Fibroblast of mammary gland (primary cell): ENCODE measurements around the gene ANKRD13C.

Experiments
- DNase-seq: peaks from one replicate; pipeline ENCODE4 v3.0.0-alpha.2; 2010; ENCODE audit warnings: low read depth
- H3K4me3 ChIP-seq: 2 replicates; pipeline ENCODE4 v1.5.1; 2011; ENCODE audit warnings: low read depth, mild to moderate bottlenecking, low read length, moderate library complexity; ENCODE audit not compliant: control insufficient read depth
- TF ChIP-seq, protein P1 (sequence below): conservative IDR thresholded peaks from 2 replicates; pipeline ENCODE4 v1.5.1; 2011; ENCODE audit warnings: low read depth, low read length, inconsistent platforms; ENCODE audit not compliant: control insufficient read depth, insufficient read depth

Gene ANKRD13C, protein sequence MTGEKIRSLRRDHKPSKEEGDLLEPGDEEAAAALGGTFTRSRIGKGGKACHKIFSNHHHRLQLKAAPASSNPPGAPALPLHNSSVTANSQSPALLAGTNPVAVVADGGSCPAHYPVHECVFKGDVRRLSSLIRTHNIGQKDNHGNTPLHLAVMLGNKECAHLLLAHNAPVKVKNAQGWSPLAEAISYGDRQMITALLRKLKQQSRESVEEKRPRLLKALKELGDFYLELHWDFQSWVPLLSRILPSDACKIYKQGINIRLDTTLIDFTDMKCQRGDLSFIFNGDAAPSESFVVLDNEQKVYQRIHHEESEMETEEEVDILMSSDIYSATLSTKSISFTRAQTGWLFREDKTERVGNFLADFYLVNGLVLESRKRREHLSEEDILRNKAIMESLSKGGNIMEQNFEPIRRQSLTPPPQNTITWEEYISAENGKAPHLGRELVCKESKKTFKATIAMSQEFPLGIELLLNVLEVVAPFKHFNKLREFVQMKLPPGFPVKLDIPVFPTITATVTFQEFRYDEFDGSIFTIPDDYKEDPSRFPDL

DNA sequence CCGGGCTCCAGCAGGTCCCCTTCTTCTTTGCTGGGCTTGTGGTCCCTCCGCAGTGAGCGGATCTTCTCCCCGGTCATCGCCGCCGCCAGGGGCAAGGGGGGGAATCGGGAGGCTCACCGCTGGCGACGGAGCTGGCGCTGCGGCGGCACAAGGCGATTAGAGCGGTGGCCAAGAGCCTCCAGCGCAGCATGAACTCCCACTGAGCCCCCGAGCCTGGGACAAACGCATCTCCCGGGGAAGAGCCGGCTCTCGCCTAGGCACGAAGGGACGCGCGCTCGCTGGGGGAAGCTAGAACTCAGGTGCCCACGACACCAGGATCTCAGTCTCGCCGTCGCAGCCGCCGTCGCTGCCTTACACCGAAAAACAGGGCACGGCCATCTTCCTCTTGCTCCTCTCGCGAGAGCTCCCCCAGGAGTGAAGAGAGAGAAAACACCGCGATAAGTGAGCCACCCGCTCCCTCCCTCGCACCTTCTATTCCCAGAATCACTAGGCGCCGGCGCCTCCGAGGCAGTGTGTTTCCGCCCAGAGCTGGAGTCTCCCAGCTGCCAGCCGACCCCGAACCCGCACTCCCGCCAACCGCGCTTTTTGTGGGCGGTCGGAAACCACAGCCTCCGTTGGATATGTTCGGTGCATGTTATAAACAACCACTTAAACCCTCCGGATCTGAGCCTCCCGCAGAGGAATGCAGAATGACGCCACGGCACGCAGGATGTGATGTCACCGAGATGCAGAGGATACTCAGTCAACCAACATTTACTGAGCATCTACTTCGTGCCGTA, at the start of gene ANKRD13C:
Gene ANKRD13C (minus strand): TSS at position 391 of the 779 bp plus-strand sequence. CDS start 314 bp downstream, at position 77.
- H3K4me3 ChIP-seq, result peak within 1 kb of the TSS; percentile 94
- TF ChIP-seq, protein P1, sequence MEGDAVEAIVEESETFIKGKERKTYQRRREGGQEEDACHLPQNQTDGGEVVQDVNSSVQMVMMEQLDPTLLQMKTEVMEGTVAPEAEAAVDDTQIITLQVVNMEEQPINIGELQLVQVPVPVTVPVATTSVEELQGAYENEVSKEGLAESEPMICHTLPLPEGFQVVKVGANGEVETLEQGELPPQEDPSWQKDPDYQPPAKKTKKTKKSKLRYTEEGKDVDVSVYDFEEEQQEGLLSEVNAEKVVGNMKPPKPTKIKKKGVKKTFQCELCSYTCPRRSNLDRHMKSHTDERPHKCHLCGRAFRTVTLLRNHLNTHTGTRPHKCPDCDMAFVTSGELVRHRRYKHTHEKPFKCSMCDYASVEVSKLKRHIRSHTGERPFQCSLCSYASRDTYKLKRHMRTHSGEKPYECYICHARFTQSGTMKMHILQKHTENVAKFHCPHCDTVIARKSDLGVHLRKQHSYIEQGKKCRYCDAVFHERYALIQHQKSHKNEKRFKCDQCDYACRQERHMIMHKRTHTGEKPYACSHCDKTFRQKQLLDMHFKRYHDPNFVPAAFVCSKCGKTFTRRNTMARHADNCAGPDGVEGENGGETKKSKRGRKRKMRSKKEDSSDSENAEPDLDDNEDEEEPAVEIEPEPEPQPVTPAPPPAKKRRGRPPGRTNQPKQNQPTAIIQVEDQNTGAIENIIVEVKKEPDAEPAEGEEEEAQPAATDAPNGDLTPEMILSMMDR, result no peak
- DNase-seq, result peak; percentile 95

DNA sequence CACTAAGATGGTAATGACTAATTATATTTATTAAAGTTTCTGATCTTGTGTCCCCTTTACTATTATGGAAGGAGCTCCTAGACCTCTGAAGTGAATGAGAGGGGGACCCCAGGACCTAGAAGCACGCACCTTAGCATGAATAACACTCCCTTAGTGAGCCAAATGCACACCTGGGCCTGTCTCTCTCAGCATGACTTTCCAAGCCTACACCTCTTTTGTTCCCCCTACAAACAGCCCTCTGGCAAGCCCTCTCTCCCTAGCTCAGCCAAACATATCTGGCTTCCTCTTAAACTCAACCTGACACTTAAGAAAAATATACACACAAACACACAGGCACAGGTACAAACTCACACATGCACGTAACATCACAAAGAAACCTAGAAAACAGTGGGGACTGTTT, 49.2 kb upstream of the ANKRD13C start:
- no peak overlapping the region for H3K4me3 ChIP-seq
- TF ChIP-seq, protein P1, result no peak
- no peak for DNase-seq

DNA sequence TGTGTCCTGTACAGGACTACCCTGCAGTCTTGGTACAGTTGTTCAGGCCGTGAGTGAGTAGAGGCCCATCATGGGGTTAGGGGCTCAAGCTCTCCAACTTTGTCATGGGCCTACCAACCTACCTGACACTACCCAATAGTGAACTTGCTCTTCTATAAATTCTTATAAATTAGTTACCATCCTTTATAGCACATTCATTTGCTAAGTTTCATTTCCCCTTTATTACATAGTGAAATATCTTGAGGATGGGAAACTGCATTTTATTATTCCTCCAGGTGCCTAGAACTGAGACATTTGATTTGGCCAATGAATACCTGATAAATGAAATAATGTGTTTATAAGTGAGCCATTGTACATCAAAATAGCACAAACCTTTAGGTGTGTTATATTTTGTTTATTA, 47.5 kb upstream of the ANKRD13C start:
- TF ChIP-seq, protein P1, result no peak
- DNase-seq, result no peak
- H3K4me3 ChIP-seq, result no peak overlapping the region

DNA sequence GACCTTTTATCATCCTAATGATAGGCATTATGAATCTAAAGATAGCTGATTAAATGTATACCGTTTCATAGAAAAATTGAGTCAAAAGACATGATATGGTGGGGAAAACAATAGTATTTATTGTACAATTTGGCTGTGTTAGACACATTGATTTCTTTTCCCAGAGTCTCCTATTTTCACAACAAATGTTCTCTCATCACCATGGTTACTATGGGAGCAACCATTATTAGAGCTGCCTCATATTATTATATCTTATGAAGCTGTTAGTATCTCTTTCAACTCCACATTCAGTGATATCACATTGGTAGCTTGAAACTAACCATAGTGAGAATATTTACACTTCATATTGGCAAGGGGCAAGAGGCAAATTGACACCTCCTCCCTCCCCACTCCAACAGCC, 45.8 kb upstream of the ANKRD13C start:
- DNase-seq, result no peak
- TF ChIP-seq, protein P1, result no peak
- H3K4me3 ChIP-seq, result no peak overlapping the region

DNA sequence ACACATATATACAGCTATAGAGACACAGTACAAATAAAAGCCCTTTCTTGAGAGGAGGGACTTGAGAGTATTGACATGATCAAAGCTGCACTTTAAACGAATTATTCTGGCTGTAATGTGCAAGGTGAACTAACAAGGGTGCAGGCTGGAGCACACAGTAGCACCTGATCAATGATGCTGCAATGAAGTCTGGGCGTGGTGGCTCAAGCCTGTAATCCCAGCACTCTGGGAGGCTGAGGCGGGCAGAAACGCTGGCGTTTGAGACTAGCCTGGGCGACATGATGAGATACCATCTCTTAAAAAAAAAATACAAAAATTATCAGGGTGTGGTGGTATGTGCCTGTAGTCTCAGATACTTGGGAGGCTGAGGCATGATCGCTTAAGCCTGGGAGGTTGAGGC, 42.5 kb upstream of the ANKRD13C start:
- TF ChIP-seq, protein P1, result no peak
- no peak overlapping the region for H3K4me3 ChIP-seq
- DNase-seq, result no peak

DNA sequence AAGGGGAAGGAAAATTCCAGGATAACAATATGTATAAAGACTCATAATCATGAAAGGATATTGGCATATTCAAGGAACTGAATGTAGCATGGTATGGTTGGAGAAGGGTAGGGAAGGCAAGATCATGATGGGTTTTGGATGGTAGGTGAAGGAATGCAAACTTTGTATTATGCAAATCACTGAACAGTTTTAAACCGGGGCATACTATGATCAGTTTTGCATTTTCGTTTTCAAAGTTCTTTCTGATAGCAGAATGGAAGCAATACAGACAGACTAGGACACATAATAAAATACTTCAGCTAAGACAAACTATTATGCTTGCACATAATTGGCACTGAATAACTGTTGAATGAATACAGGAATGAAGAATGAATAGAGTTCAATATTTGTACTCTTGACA, 42.1 kb upstream of the ANKRD13C start:
- TF ChIP-seq, protein P1, result no peak
- DNase-seq, result no peak
- H3K4me3 ChIP-seq, result no peak overlapping the region
